H1 (cell line): ENCODE results near the gene PCDH9.

ENCODE experiments used
- BACH1 ChIP-seq: IDR thresholded peaks from 2 replicates; pipeline ENCODE4 v1.6.1; 2012; ENCODE audit warnings: low read length, improper control_type of control experiment
- TF ChIP-seq, protein P1 (sequence below): IDR thresholded peaks from 2 replicates; pipeline ENCODE4 v1.6.1; 2012; ENCODE audit warnings: inconsistent platforms

DNA sequence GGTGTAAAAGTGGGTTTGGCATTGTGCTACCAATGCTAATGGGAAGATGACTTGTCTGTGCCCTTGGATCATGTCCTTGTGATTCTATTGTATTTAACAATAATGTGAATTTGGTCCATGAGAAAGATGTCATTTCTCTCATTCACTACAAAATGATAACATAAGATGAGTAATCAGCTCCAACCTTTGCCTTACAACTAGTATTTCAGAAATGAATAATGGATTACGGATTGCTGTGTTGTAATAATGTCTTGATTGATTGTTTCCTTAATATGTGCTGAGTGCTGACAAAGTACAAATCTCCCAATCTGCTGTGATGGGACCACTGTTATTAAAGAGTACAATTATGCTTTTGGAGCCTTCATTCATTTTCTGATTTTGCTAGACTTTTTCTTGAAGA, 375.0 kb downstream of the PCDH9 start:
- TF ChIP-seq BACH1, result no peak
- TF ChIP-seq, protein P1, sequence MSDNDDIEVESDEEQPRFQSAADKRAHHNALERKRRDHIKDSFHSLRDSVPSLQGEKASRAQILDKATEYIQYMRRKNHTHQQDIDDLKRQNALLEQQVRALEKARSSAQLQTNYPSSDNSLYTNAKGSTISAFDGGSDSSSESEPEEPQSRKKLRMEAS, result no peak
